ENCODE measurements around the gene DEFB112. TPM values are rescaled to one million over a fixed set of nuclear protein-coding genes. Genes with fewer than 3 reads are reported as not detected.

DEFB112 gene, protein sequence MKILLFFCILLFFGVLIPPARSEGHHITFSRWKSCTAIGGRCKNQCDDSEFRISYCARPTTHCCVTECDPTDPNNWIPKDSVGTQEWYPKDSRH
- polyA plus RNA-seq (not detected in 3 replicates), polyA minus RNA-seq (not detected in 3 replicates)
- not detected for polyA plus RNA-seq (2011; ENCODE audit: low read depth)
- polyA plus RNA-seq (2011; cell fraction: cytosol; rRNA removed): not detected in 2 replicates
- polyA plus RNA-seq (2011; cell fraction: nucleus; rRNA removed): not detected in 2 replicates
- polyA plus RNA-seq (2012; ENCODE audit: low replicate concordance): not detected in 2 replicates
- polyA minus RNA-seq (2011; cell fraction: cytosol; rRNA and poly(A)+ RNA removed): not detected
- polyA minus RNA-seq (2011; cell fraction: nucleus; rRNA and poly(A)+ RNA removed): not detected in 2 replicates

DNA sequence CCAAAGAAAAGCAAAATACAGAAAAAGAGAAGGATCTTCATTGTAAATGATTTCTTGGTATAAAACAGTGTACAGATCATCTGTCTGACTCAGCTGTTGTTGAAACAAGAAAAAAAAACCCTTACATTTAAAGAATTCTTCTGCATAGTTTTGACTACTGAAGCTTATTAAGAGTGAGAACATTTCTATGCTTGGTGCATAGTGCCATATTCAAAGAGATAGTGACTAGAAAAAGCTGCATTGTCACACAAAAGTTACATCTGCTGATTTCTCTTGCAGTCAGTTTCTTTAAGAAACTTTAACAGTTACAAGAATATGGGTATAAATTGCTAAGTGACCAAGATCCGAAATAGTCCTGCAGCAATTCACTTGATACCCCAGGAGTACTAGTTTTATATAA, at the start of gene DEFB112:
TSS of gene DEFB112 (minus strand) at position 101 of the 400 bp plus-strand sequence. CDS start at position 41, 60 bp downstream.
- no peak for TF ChIP-seq CTCF (optimal IDR thresholded peaks at IDR 0.05 in 1 of 3, IDR thresholded peaks at IDR 0.05 in 1 of 3, conservative IDR thresholded peaks at IDR 0.05 in 1 of 3; ENCODE audit: extremely low read depth in 1 of 3, insufficient read depth in 2 of 3, low read length in 3 of 3)
- TF ChIP-seq EZH2 (IDR thresholded peaks at IDR 0.05; ENCODE audit: low read length): no peak
- dilution Hi-C loops (cut with MboI; ENCODE audit: extremely low pct_ligation_motif_present, low sequenced_read_pairs): loop anchor here (25.0 kb wide), 1 partner anchor 413 kb away; the partner anchor contains the start of gene RHAG
- no peak for FAIRE-seq
- Histone ChIP-seq H3K9me3 (ENCODE audit: control insufficient read depth, low read depth, low read length) (no peaks in the 10 kb centered on the region), H4K20me1 (ENCODE audit: control insufficient read depth, extremely low read depth, insufficient read depth, low read length) (no peaks in the 10 kb centered on the region), H3K4me3 (ENCODE audit: control insufficient read depth in 2 of 3, extremely low read depth in 1 of 3, insufficient read depth in 2 of 3, low read depth in 1 of 3, low read length in 3 of 3) (no peak within 1 kb of the TSS), H3K79me2 (ENCODE audit: control insufficient read depth, insufficient read depth, low read length) (no peaks in the 10 kb centered on the region), H3K9ac (ENCODE audit: control insufficient read depth, extremely low read depth, insufficient read depth, low read length) (no peak within 1 kb of the TSS), H3K4me1 (ENCODE audit: control insufficient read depth, extremely low read depth, insufficient read depth, low read length) (no peaks in the 10 kb centered on the region), H2AFZ (ENCODE audit: control insufficient read depth, low read length) (no peak within 1 kb of the TSS), H3K4me2 (ENCODE audit: control insufficient read depth, extremely low read depth, insufficient read depth, low read depth, low read length) (no peak within 1 kb of the TSS), H3K36me3 (ENCODE audit: control insufficient read depth in 2 of 2, extremely low read depth in 1 of 2, insufficient read depth in 2 of 2, low read length in 2 of 2) (no peaks in the 10 kb centered on the region), H3K27me3 (ENCODE audit: control insufficient read depth, extremely low read depth, insufficient read depth, low read length) (no peaks in the 10 kb centered on the region), H3K27ac (ENCODE audit: control insufficient read depth, insufficient read depth, low read length) (no peak within 1 kb of the TSS), H3K9me1 (ENCODE audit: control insufficient read depth, extremely low read depth, insufficient read depth, low read length) (no peaks in the 10 kb centered on the region)
- no peak for DNase-seq (ENCODE audit: low read depth, low spot score)

GRCh38 chr6:50098641-50098993, 48.9 kb upstream of the DEFB112 start:
- TF ChIP-seq CTCF (optimal IDR thresholded peaks at IDR 0.05 in 1 of 3, IDR thresholded peaks at IDR 0.05 in 1 of 3, conservative IDR thresholded peaks at IDR 0.05 in 1 of 3; ENCODE audit: extremely low read depth in 1 of 3, insufficient read depth in 2 of 3, low read length in 3 of 3): no peak
- no peak for TF ChIP-seq EZH2 (IDR thresholded peaks at IDR 0.05; ENCODE audit: low read length)
- H3K27ac ChIP-seq (ENCODE audit: control insufficient read depth, insufficient read depth, low read length): no peak overlapping the region
- H3K4me2 ChIP-seq (ENCODE audit: control insufficient read depth, extremely low read depth, insufficient read depth, low read depth, low read length): no peak overlapping the region
- DNase-seq (ENCODE audit: low read depth, low spot score): no peak
- no peaks in the 10 kb centered on the region for H3K9me3 ChIP-seq (ENCODE audit: control insufficient read depth, low read depth, low read length)
- no peaks in the 10 kb centered on the region for H3K4me1 ChIP-seq (ENCODE audit: control insufficient read depth, extremely low read depth, insufficient read depth, low read length)
- no peak overlapping the region for H3K9ac ChIP-seq (ENCODE audit: control insufficient read depth, extremely low read depth, insufficient read depth, low read length)
- H3K79me2 ChIP-seq (ENCODE audit: control insufficient read depth, insufficient read depth, low read length): no peaks in the 10 kb centered on the region
- no peaks in the 10 kb centered on the region for H3K36me3 ChIP-seq (ENCODE audit: control insufficient read depth in 2 of 2, extremely low read depth in 1 of 2, insufficient read depth in 2 of 2, low read length in 2 of 2)
- no peaks in the 10 kb centered on the region for H4K20me1 ChIP-seq (ENCODE audit: control insufficient read depth, extremely low read depth, insufficient read depth, low read length)
- H3K9me1 ChIP-seq (ENCODE audit: control insufficient read depth, extremely low read depth, insufficient read depth, low read length): no peaks in the 10 kb centered on the region
- dilution Hi-C loops (cut with MboI; ENCODE audit: extremely low pct_ligation_motif_present, low sequenced_read_pairs): no loop called here
- H3K27me3 ChIP-seq (ENCODE audit: control insufficient read depth, extremely low read depth, insufficient read depth, low read length): no peaks in the 10 kb centered on the region
- no peak overlapping the region for H2AFZ ChIP-seq (ENCODE audit: control insufficient read depth, low read length)
- H3K4me3 ChIP-seq (ENCODE audit: control insufficient read depth in 2 of 3, extremely low read depth in 1 of 3, insufficient read depth in 2 of 3, low read depth in 1 of 3, low read length in 3 of 3): no peak overlapping the region
- no peak for FAIRE-seq

All from keratinocyte (primary cell).